Ishikawa (cell line): ENCODE measurements around the gene AARSD1.

Source experiments
- CEBPB ChIP-seq: IDR thresholded peaks from 2 replicates; pipeline ENCODE4 v1.6.1; 2012
- EGR1 ChIP-seq: IDR thresholded peaks from 2 replicates; pipeline ENCODE4 v1.6.1; 2012
- EP300 ChIP-seq: IDR thresholded peaks from 2 replicates; pipeline ENCODE4 v1.6.1; 2012; ENCODE audit warnings: borderline replicate concordance
- NFIC ChIP-seq: IDR thresholded peaks from 2 replicates; pipeline ENCODE4 v1.6.1; 2012
- TCF12 ChIP-seq: IDR thresholded peaks from 2 replicates; pipeline ENCODE4 v1.6.1; 2012; ENCODE audit warnings: low read depth

GRCh38 chr17:43006639-43007551, 42.6 kb upstream of the AARSD1 start, which contains the start of gene IFI35:
- TF ChIP-seq CEBPB (no peak), NFIC (no peak), EGR1 (no peak), EP300 (no peak), TCF12 (no peak)
